Stomach (tissue), 9 donors: ENCODE measurements around the gene DNAH17. TPM values are rescaled to one million over a fixed set of nuclear protein-coding genes. Genes with fewer than 3 reads are reported as not detected.

Source experiments
- DNase-seq, 2 donors: peaks; one replicate each; pipeline versions ENCODE4 v3.0.0 to v3.0.0-alpha.2; 2013 to 2019
- H3K27ac ChIP-seq, 5 donors: fragments of 200-600 bp in 4 of 5; sonication (generic) in 4 of 5; one replicate each; pipeline ENCODE4 v1.5.1; 2013 to 2019; ENCODE audit warnings: mild to moderate bottlenecking in 1 of 5, moderate library complexity in 1 of 5
- H3K27me3 ChIP-seq, 3 donors: fragments of 200-600 bp; sonication (generic); one replicate each; pipeline ENCODE4 v1.5.1; 2017 to 2019; ENCODE audit warnings: mixed run types in 1 of 3
- H3K36me3 ChIP-seq, 4 donors: fragments of 200-600 bp; sonication (generic); 1 replicate in 3 of 4; 2 replicates in 1 of 4; pipeline ENCODE4 v1.5.1; 2016 to 2019
- H3K4me1 ChIP-seq, 4 donors: fragments of 200-600 bp; sonication (generic); one replicate each; pipeline ENCODE4 v1.5.1; 2016 to 2019
- H3K4me3 ChIP-seq, 4 donors: fragments of 200-600 bp; sonication (generic) in 3 of 4; one replicate each; pipeline ENCODE4 v1.5.1; 2016 to 2019; ENCODE audit warnings: mild to moderate bottlenecking in 1 of 4
- H3K9me3 ChIP-seq, 4 donors: fragments of 200-600 bp; sonication (generic); one replicate each; pipeline ENCODE4 v1.5.1; 2016 to 2019
- CTCF ChIP-seq, 7 experiments: fragments of 450-650 bp in 4 of 7; fragments of 200-600 bp in 3 of 7; sonication (generic) in 3 of 7; IDR thresholded peaks; one replicate each; pipeline ENCODE4 v1.5.1; 2016 to 2019; ENCODE audit warnings: antibody characterized with exemption in 7 of 7, control low read depth in 2 of 7, mild to moderate bottlenecking in 1 of 7
- EP300 ChIP-seq: sonication (generic); formaldehyde crosslinking; IDR thresholded peaks from one replicate; pipeline ENCODE4 v1.6.1; 2017; ENCODE audit warnings: antibody characterized with exemption
- POLR2A ChIP-seq, 4 donors: fragments of 450-650 bp; IDR thresholded peaks; one replicate each; pipeline ENCODE4 v1.6.1; 2016; ENCODE audit warnings: antibody characterized with exemption in 4 of 4, control low read depth in 2 of 4, mild to moderate bottlenecking in 1 of 4, moderate library complexity in 1 of 4
- POLR2AphosphoS5 ChIP-seq, 3 donors: sonication (generic); formaldehyde crosslinking; IDR thresholded peaks; one replicate each; pipeline ENCODE4 v1.6.1; 2016; ENCODE audit warnings: antibody characterized with exemption in 3 of 3
- WGBS, 5 donors: extraction: QIAGEN DNeasy Blood & Tissue Kit in 3 of 5; methylation state at CpG; one replicate each; pipeline versions ENCODE4 v1.1.5 to v1.1.7; 2013 to 2018; 5-methylcytosine and 5-hydroxymethylcytosine counted together
- intact Hi-C: fragments of 100-400 bp; cut with DNase I; formaldehyde crosslinking; loops from one replicate; pipeline ENCODE4 v1.15.1; 2023; ENCODE audit warnings: low total_unique reads
- polyA plus RNA-seq, 3 donors: library from polyadenylated mRNA; stranded (reverse); fragments of 200-250 nt; gene quantifications; one replicate each; pipeline ENCODE4 v1.2.3, GENCODE V29; 2013
- total RNA-seq, 5 donors: library from RNA; depleted of rRNA; stranded (reverse); fragments of >200 nt; gene quantifications; one replicate each; pipeline versions ENCODE4 v1.1.0 to v1.2.3, GENCODE V29; 2014 to 2016
- donor health status: healthy with polysubstance abuse.
- donor health status: Bipolar disorder and iron deficiency.
- donor health status: healthy.

DNAH17 gene
- total and polyA plus RNA-seq, 8 donors: 0.03 to 2.4 (median 0.45) TPM; not detected in 5

GRCh38 chr17:78575899-78576298 lies 1.3 kb downstream of the DNAH17 start:
- H3K4me3 ChIP-seq: no peak overlapping the region
- no peaks in the 10 kb centered on the region for H3K9me3 ChIP-seq
- TF ChIP-seq CTCF (IDR thresholded peaks at IDR 0.05) (no peak), EP300 (no peak), POLR2AphosphoS5 (IDR thresholded peaks at IDR 0.05) (no peak), POLR2A (IDR thresholded peaks at IDR 0.05) (no peak)
- H3K36me3 ChIP-seq: no peaks in the 10 kb centered on the region
- intact Hi-C loops: no loop called here
- H3K27ac ChIP-seq: no peak overlapping the region
- no peaks in the 10 kb centered on the region for H3K27me3 ChIP-seq
- 76 to 82% (median 79%) methylated on average over 7 of the region's 7 CpGs for WGBS, 5 donors
- DNase-seq: no peak
- no peaks in the 10 kb centered on the region for H3K4me1 ChIP-seq

GRCh38 chr17:78575340-78575739 lies 1.9 kb downstream of the DNAH17 start:
- H3K4me3 ChIP-seq: no peak overlapping the region
- peaks cover 0 to under 1% (median 0%) of the 10 kb centered on the region in 3 donors for H3K27me3 ChIP-seq
- H3K4me1 ChIP-seq: no peaks in the 10 kb centered on the region
- TF ChIP-seq POLR2A (IDR thresholded peaks at IDR 0.05) (no peak), CTCF (IDR thresholded peaks at IDR 0.05) (no peak), EP300 (no peak), POLR2AphosphoS5 (IDR thresholded peaks at IDR 0.05) (no peak)
- no peaks in the 10 kb centered on the region for H3K36me3 ChIP-seq
- intact Hi-C loops: no loop called here
- 62 to 66% (median 63%) methylated on average over 12 of the region's 12 CpGs for WGBS, 5 donors
- no peak overlapping the region for H3K27ac ChIP-seq
- no peak for DNase-seq
- H3K9me3 ChIP-seq: no peaks in the 10 kb centered on the region

GRCh38 chr17:78573955-78574354 lies 3.2 kb downstream of the DNAH17 start:
- Histone ChIP-seq H3K36me3 (no peaks in the 10 kb centered on the region), H3K27ac (no peak overlapping the region), H3K4me1 (no peaks in the 10 kb centered on the region), H3K27me3 (peaks cover 0 to 8% (median 5%) of the 10 kb centered on the region in 3 donors), H3K9me3 (no peaks in the 10 kb centered on the region), H3K4me3 (no peak overlapping the region)
- TF ChIP-seq POLR2AphosphoS5 (IDR thresholded peaks at IDR 0.05) (no peak), EP300 (no peak), POLR2A (IDR thresholded peaks at IDR 0.05) (no peak), CTCF (IDR thresholded peaks at IDR 0.05) (no peak)
- DNase-seq: no peak
- 84 to 89% (median 85%) methylated on average over 8 of the region's 8 CpGs for WGBS, 5 donors
- intact Hi-C loops: no loop called here

- H3K4me3 ChIP-seq: no peak overlapping the region
- no peaks in the 10 kb centered on the region for H3K36me3 ChIP-seq
- H3K9me3 ChIP-seq: no peaks in the 10 kb centered on the region
- peaks cover 0 to 13% (median 5%) of the 10 kb centered on the region in 3 donors for H3K27me3 ChIP-seq
- H3K27ac ChIP-seq: no peak overlapping the region
- 56 to 72% (median 61%) methylated on average over 12 to 20 of the region's 20 CpGs for WGBS, 5 donors
- no peak for DNase-seq
- no peaks in the 10 kb centered on the region for H3K4me1 ChIP-seq
- intact Hi-C loops: no loop called here
- TF ChIP-seq EP300 (no peak), POLR2A (IDR thresholded peaks at IDR 0.05) (no peak), CTCF (IDR thresholded peaks at IDR 0.05) (no peak), POLR2AphosphoS5 (IDR thresholded peaks at IDR 0.05) (no peak)
These were observed 4.7 kb downstream of the DNAH17 start for GRCh38 chr17:78572239-78573205.
